GM23338 (cell line): Measurements from ENCODE around the gene CIZ1. TPM values are rescaled to one million over a fixed set of nuclear protein-coding genes. Genes with fewer than 3 reads are reported as not detected.

ENCODE experiments used
- ATAC-seq: fragments of 200-7000 bp; cut with Tn5 transposase; 3 replicates; pipeline ENCODE4 v1.9.1; 2020
- DNase-seq: peaks from one replicate; pipeline ENCODE4 v3.0.0-alpha.2; 2015; ENCODE audit warnings: low spot score
- H2AFZ ChIP-seq: fragments of 200-600 bp; sonication (generic); 2 replicates; pipeline ENCODE4 v1.8.0; 2016; ENCODE audit warnings: antibody characterized with exemption, mild to moderate bottlenecking, moderate library complexity
- H3F3A ChIP-seq: fragments of 200-600 bp; sonication (generic); replicated peaks from 2 replicates; pipeline ENCODE4 v1.8.0; 2017; ENCODE audit warnings: antibody characterized with exemption, mixed run types, low read depth
- H3K27ac ChIP-seq: fragments of 200-600 bp; sonication (generic); 2 replicates; pipeline ENCODE4 v1.6.1; 2016; ENCODE audit warnings: low read depth
- H3K27me3 ChIP-seq: fragments of 200-600 bp; sonication (generic); 2 replicates; pipeline ENCODE4 v1.8.0; 2016; ENCODE audit warnings: mild to moderate bottlenecking, mixed run types, moderate library complexity; ENCODE audit not compliant: insufficient read depth
- H3K36me3 ChIP-seq: fragments of 200-600 bp; sonication (generic); 2 replicates; pipeline ENCODE4 v1.8.0; 2016; ENCODE audit warnings: mild to moderate bottlenecking; ENCODE audit not compliant: insufficient read depth
- H3K4me1 ChIP-seq: fragments of 200-600 bp; sonication (generic); 2 replicates; pipeline ENCODE4 v1.8.0; 2016; ENCODE audit warnings: mild to moderate bottlenecking, moderate library complexity; ENCODE audit not compliant: insufficient read depth
- H3K4me2 ChIP-seq: fragments of 200-600 bp; sonication (generic); 2 replicates; pipeline ENCODE4 v1.7.1; 2017; ENCODE audit warnings: mixed run types
- H3K4me3 ChIP-seq: fragments of 200-600 bp; sonication (generic); 2 replicates; pipeline ENCODE4 v1.6.1; 2016; ENCODE audit warnings: mixed run types
- H3K79me2 ChIP-seq: fragments of 200-600 bp; sonication (generic); replicated peaks from 2 replicates; pipeline ENCODE4 v1.8.0; 2017; ENCODE audit warnings: mild to moderate bottlenecking; ENCODE audit not compliant: insufficient read depth
- H3K9me2 ChIP-seq: fragments of 200-600 bp; sonication (generic); 2 replicates; pipeline ENCODE4 v1.8.0; 2017; ENCODE audit not compliant: insufficient read depth
- H4K20me1 ChIP-seq: fragments of 200-600 bp; sonication (generic); replicated peaks from 2 replicates; pipeline ENCODE4 v1.8.0; 2017; ENCODE audit warnings: mild to moderate bottlenecking; ENCODE audit not compliant: insufficient read depth
- H3K27ac Mint-ChIP-seq: 2 replicates; pipeline ENCODE4 v1.8.0; 2020; ENCODE audit warnings: inconsistent platforms, mild to moderate bottlenecking, moderate library complexity, mixed read lengths
- H3K27me3 Mint-ChIP-seq: 3 replicates; pipeline ENCODE4 v1.8.0; 2022; ENCODE audit warnings: low read depth, mild to moderate bottlenecking, moderate library complexity, mixed read lengths, inconsistent platforms; ENCODE audit not compliant: insufficient read depth, poor library complexity
- H3K36me3 Mint-ChIP-seq: 3 replicates; pipeline ENCODE4 v1.8.0; 2021; ENCODE audit warnings: low read depth, mild to moderate bottlenecking, inconsistent platforms, moderate library complexity, mixed read lengths
- H3K4me1 Mint-ChIP-seq: 3 replicates; pipeline ENCODE4 v1.8.0; 2020; ENCODE audit warnings: mild to moderate bottlenecking, inconsistent platforms, mixed read lengths
- H3K4me3 Mint-ChIP-seq: 3 replicates; pipeline ENCODE4 v1.8.0; 2021; ENCODE audit warnings: moderate library complexity, mild to moderate bottlenecking, inconsistent platforms, mixed read lengths
- H3K9me3 Mint-ChIP-seq: 3 replicates; pipeline ENCODE4 v1.8.0; 2020; ENCODE audit warnings: moderate library complexity, mild to moderate bottlenecking, inconsistent platforms, mixed read lengths
- CREB1 ChIP-seq: fragments of 250-450 bp; sonication (Bioruptor Pico); IDR thresholded peaks from 2 replicates; pipeline ENCODE4 v1.5.0; 2020; ENCODE audit warnings: low read depth, mild to moderate bottlenecking, moderate library complexity
- EZH2 ChIP-seq: fragments of 200-600 bp; sonication (generic); IDR thresholded peaks from one replicate; pipeline ENCODE4 v1.8.0; 2017; ENCODE audit warnings: antibody characterized with exemption, mild to moderate bottlenecking, low read depth; ENCODE audit not compliant: unreplicated experiment
- EZH2phosphoT487 ChIP-seq: fragments of 200-600 bp; sonication (generic); IDR thresholded peaks from one replicate; pipeline ENCODE4 v1.8.1; 2018; ENCODE audit warnings: antibody characterized with exemption; ENCODE audit not compliant: unreplicated experiment
- JUNB ChIP-seq: IDR thresholded peaks from one replicate; pipeline ENCODE4 v1.6.1; 2016; ENCODE audit warnings: antibody characterized with exemption; ENCODE audit not compliant: unreplicated experiment
- NANOG ChIP-seq: IDR thresholded peaks from 2 replicates; pipeline ENCODE4 v1.6.1; 2016; ENCODE audit warnings: antibody characterized with exemption, borderline replicate concordance
- POLR2AphosphoS5 ChIP-seq: IDR thresholded peaks from 2 replicates; pipeline ENCODE4 v1.6.1; 2016; ENCODE audit warnings: antibody characterized with exemption, low read depth
- STAT1 ChIP-seq: IDR thresholded peaks from one replicate; pipeline ENCODE4 v1.6.1; 2016; ENCODE audit warnings: antibody characterized with exemption; ENCODE audit not compliant: unreplicated experiment
- ZNF114 ChIP-seq: fragments of 250-450 bp; sonication (Bioruptor Pico); IDR thresholded peaks from 2 replicates; pipeline ENCODE4 v1.5.0; 2020; ENCODE audit warnings: mild to moderate bottlenecking, moderate library complexity
- ZNF331 ChIP-seq: fragments of 250-450 bp; sonication (Bioruptor Pico); IDR thresholded peaks from 2 replicates; pipeline ENCODE4 v1.5.0; 2020; ENCODE audit warnings: low read depth, mild to moderate bottlenecking, moderate library complexity
- polyA plus RNA-seq: library from polyadenylated mRNA; unstranded; fragments of >200 nt; fragmentation: Nextera tagmentation; extraction: Ambion mirVana; gene quantifications from 2 replicates; pipeline ENCODE4 v1.2.1, GENCODE V29; 2016
- total RNA-seq: library from RNA; depleted of rRNA; stranded (reverse); fragments of >200 nt; shearing (Covaris generic); gene quantifications from 2 replicates; pipeline ENCODE4 v1.2.3, GENCODE V29; 2014
- TF ChIP-seq, protein P1 (sequence below): IDR thresholded peaks from 2 replicates; pipeline ENCODE4 v1.6.1; 2016; ENCODE audit warnings: antibody characterized with exemption
- TF ChIP-seq, protein P2 (sequence below): fragments of 250-450 bp; sonication (Bioruptor Pico); IDR thresholded peaks from 2 replicates; pipeline ENCODE4 v1.5.0; 2020; ENCODE audit warnings: mild to moderate bottlenecking, moderate library complexity
- TF ChIP-seq, protein P3 (sequence below): IDR thresholded peaks from one replicate; pipeline ENCODE4 v1.6.1; 2018; ENCODE audit warnings: antibody characterized with exemption; ENCODE audit not compliant: unreplicated experiment
- TF ChIP-seq, protein P4 (sequence below), 2 experiments: fragments of 200-600 bp in 1 of 2; sonication (generic) in 1 of 2; conservative IDR thresholded peaks; 2 replicates each; pipeline versions ENCODE4 v1.5.1 to v1.6.1; 2016 to 2017; ENCODE audit warnings: antibody characterized with exemption in 2 of 2, low read depth in 2 of 2, mild to moderate bottlenecking in 2 of 2, moderate library complexity in 1 of 2

The CIZ1 gene
- total and polyA plus RNA-seq, 2 experiments from 2014 or later, result 49.6 to 61.4 TPM

DNA sequence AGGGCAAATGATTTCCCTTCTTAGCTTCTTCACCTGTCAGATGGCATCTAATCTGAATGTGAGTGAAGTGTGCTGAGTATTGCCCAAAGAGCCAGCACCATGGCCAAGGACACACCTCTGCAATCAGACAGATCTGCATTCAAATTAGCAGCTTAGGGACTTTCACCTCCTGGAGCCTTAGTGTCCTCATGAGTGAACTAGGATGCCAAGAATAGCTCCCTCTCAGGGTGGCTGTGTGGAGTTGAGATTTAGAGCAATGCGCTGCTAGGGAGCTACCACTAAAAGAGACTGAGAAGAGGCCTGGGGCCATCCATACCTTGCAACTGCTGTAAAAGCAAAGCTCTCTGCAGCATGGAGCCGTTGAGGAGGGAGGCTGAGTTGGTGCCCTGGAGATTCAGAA lies 1.4 kb downstream of the CIZ1 start:
- no peak for ATAC-seq

More for the DNA sequence above, 1.4 kb downstream of the CIZ1 start:
- Histone ChIP-seq H3K36me3 (0 out of 2 replicates have a peak, but pooled peaks cover 6% of the 10 kb centered on the region), H3K4me2 (no peak overlapping the region), H3K27ac (no peak overlapping the region), H3K4me1 (no peaks in the 10 kb centered on the region), H3K9me2 (no peaks in the 10 kb centered on the region), H3K4me3 (peak overlapping the region; percentile 90; the same call in 1 of the 2 replicates), H3K79me2 (no peaks in the 10 kb centered on the region), H3F3A (no peaks in the 10 kb centered on the region), H3K27me3 (peaks cover 6% of the 10 kb centered on the region; the same call in 1 of the 2 replicates), H4K20me1 (peaks cover 3% of the 10 kb centered on the region; the same call in 1 of the 2 replicates), H2AFZ (no peak overlapping the region)
- Mint-ChIP-seq H3K27ac (no peak overlapping the region), H3K27me3 (peaks cover 20% of the 10 kb centered on the region), H3K36me3 (peaks cover 35% of the 10 kb centered on the region), H3K4me1 (peaks cover 6% of the 10 kb centered on the region), H3K4me3 (peak overlapping the region; percentile 98), H3K9me3 (no peaks in the 10 kb centered on the region)
- TF ChIP-seq, protein P1, sequence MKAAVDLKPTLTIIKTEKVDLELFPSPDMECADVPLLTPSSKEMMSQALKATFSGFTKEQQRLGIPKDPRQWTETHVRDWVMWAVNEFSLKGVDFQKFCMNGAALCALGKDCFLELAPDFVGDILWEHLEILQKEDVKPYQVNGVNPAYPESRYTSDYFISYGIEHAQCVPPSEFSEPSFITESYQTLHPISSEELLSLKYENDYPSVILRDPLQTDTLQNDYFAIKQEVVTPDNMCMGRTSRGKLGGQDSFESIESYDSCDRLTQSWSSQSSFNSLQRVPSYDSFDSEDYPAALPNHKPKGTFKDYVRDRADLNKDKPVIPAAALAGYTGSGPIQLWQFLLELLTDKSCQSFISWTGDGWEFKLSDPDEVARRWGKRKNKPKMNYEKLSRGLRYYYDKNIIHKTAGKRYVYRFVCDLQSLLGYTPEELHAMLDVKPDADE, result no peak
- TF ChIP-seq NANOG, result no peak
- TF ChIP-seq EZH2phosphoT487, result no peak
- TF ChIP-seq, protein P2, sequence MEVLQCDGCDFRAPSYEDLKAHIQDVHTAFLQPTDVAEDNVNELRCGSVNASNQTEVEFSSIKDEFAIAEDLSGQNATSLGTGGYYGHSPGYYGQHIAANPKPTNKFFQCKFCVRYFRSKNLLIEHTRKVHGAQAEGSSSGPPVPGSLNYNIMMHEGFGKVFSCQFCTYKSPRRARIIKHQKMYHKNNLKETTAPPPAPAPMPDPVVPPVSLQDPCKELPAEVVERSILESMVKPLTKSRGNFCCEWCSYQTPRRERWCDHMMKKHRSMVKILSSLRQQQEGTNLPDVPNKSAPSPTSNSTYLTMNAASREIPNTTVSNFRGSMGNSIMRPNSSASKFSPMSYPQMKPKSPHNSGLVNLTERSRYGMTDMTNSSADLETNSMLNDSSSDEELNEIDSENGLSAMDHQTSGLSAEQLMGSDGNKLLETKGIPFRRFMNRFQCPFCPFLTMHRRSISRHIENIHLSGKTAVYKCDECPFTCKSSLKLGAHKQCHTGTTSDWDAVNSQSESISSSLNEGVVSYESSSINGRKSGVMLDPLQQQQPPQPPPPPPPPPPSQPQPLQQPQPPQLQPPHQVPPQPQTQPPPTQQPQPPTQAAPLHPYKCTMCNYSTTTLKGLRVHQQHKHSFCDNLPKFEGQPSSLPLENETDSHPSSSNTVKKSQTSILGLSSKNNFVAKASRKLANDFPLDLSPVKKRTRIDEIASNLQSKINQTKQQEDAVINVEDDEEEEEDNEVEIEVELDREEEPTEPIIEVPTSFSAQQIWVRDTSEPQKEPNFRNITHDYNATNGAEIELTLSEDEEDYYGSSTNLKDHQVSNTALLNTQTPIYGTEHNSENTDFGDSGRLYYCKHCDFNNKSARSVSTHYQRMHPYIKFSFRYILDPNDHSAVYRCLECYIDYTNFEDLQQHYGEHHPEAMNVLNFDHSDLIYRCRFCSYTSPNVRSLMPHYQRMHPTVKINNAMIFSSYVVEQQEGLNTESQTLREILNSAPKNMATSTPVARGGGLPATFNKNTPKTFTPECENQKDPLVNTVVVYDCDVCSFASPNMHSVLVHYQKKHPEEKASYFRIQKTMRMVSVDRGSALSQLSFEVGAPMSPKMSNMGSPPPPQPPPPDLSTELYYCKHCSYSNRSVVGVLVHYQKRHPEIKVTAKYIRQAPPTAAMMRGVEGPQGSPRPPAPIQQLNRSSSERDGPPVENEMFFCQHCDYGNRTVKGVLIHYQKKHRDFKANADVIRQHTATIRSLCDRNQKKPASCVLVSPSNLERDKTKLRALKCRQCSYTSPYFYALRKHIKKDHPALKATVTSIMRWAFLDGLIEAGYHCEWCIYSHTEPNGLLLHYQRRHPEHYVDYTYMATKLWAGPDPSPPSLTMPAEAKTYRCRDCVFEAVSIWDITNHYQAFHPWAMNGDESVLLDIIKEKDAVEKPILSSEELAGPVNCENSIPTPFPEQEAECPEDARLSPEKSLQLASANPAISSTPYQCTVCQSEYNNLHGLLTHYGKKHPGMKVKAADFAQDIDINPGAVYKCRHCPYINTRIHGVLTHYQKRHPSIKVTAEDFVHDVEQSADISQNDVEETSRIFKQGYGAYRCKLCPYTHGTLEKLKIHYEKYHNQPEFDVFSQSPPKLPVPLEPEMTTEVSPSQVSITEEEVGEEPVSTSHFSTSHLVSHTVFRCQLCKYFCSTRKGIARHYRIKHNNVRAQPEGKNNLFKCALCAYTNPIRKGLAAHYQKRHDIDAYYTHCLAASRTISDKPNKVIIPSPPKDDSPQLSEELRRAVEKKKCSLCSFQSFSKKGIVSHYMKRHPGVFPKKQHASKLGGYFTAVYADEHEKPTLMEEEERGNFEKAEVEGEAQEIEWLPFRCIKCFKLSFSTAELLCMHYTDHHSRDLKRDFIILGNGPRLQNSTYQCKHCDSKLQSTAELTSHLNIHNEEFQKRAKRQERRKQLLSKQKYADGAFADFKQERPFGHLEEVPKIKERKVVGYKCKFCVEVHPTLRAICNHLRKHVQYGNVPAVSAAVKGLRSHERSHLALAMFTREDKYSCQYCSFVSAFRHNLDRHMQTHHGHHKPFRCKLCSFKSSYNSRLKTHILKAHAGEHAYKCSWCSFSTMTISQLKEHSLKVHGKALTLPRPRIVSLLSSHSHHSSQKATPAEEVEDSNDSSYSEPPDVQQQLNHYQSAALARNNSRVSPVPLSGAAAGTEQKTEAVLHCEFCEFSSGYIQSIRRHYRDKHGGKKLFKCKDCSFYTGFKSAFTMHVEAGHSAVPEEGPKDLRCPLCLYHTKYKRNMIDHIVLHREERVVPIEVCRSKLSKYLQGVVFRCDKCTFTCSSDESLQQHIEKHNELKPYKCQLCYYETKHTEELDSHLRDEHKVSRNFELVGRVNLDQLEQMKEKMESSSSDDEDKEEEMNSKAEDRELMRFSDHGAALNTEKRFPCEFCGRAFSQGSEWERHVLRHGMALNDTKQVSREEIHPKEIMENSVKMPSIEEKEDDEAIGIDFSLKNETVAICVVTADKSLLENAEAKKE, result no peak
- no peak for TF ChIP-seq STAT1
- no peak for TF ChIP-seq JUNB
- no peak for TF ChIP-seq ZNF331
- TF ChIP-seq, protein P3, sequence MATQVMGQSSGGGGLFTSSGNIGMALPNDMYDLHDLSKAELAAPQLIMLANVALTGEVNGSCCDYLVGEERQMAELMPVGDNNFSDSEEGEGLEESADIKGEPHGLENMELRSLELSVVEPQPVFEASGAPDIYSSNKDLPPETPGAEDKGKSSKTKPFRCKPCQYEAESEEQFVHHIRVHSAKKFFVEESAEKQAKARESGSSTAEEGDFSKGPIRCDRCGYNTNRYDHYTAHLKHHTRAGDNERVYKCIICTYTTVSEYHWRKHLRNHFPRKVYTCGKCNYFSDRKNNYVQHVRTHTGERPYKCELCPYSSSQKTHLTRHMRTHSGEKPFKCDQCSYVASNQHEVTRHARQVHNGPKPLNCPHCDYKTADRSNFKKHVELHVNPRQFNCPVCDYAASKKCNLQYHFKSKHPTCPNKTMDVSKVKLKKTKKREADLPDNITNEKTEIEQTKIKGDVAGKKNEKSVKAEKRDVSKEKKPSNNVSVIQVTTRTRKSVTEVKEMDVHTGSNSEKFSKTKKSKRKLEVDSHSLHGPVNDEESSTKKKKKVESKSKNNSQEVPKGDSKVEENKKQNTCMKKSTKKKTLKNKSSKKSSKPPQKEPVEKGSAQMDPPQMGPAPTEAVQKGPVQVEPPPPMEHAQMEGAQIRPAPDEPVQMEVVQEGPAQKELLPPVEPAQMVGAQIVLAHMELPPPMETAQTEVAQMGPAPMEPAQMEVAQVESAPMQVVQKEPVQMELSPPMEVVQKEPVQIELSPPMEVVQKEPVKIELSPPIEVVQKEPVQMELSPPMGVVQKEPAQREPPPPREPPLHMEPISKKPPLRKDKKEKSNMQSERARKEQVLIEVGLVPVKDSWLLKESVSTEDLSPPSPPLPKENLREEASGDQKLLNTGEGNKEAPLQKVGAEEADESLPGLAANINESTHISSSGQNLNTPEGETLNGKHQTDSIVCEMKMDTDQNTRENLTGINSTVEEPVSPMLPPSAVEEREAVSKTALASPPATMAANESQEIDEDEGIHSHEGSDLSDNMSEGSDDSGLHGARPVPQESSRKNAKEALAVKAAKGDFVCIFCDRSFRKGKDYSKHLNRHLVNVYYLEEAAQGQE, result no peak
- TF ChIP-seq EZH2, result no peak
- TF ChIP-seq, protein P4, sequence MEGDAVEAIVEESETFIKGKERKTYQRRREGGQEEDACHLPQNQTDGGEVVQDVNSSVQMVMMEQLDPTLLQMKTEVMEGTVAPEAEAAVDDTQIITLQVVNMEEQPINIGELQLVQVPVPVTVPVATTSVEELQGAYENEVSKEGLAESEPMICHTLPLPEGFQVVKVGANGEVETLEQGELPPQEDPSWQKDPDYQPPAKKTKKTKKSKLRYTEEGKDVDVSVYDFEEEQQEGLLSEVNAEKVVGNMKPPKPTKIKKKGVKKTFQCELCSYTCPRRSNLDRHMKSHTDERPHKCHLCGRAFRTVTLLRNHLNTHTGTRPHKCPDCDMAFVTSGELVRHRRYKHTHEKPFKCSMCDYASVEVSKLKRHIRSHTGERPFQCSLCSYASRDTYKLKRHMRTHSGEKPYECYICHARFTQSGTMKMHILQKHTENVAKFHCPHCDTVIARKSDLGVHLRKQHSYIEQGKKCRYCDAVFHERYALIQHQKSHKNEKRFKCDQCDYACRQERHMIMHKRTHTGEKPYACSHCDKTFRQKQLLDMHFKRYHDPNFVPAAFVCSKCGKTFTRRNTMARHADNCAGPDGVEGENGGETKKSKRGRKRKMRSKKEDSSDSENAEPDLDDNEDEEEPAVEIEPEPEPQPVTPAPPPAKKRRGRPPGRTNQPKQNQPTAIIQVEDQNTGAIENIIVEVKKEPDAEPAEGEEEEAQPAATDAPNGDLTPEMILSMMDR (conservative IDR thresholded peaks at IDR 0.05; ENCODE audit: low read depth in 2 of 2), result no peak
- no peak for TF ChIP-seq CREB1 (CRISPR knock-in tag)
- no peak for TF ChIP-seq POLR2AphosphoS5
- no peak for TF ChIP-seq ZNF114 (CRISPR knock-in tag)
- no peak for DNase-seq
